ENCODE data around the gene COG4. TPM values are rescaled to one million over a fixed set of nuclear protein-coding genes. Genes with fewer than 3 reads are reported as not detected.

Gene COG4
- total and polyA plus RNA-seq, 9 donors: 27.4 to 46.5 (median 36.3) TPM

DNA sequence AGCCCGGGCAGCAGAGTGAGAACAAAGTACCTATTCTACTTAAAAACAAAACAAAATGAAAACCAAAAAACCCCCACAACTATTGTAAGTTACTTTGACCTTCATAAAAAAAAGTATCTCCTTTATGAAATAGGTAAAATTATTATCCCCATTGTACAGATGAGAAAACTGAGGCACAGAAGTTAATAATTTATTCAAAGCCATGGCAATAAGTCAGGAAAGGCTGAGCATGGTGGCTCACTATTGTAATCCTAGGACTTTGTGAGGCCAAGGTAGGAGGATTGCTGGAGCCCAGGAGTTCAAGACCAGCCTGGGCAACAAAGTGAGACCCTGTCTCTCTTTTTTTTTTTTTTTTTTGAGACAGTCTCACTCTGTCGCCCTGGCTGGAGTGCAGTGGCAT lies 38.5 kb downstream of the COG4 start:
- H3K27ac ChIP-seq: no peak overlapping the region
- no peaks in the 10 kb centered on the region for H3K4me1 ChIP-seq (ENCODE audit: insufficient read depth)
- TF ChIP-seq POLR2A (IDR thresholded peaks at IDR 0.05) (no peak), EP300 (IDR thresholded peaks at IDR 0.05) (no peak), CTCF (IDR thresholded peaks at IDR 0.05) (no peak)
- H3K27me3 ChIP-seq: no peaks in the 10 kb centered on the region
- WGBS, 3 donors: 70 to 92% (median 89%) methylated on average over 2 of the region's 2 CpGs
- no peak for DNase-seq
- no peaks in the 10 kb centered on the region for H3K9me3 ChIP-seq
- H3K36me3 ChIP-seq: no peaks in the 10 kb centered on the region
- intact Hi-C loops (cut with DNase I): no loop called here
- no peak overlapping the region for H3K4me3 ChIP-seq

- H3K4me3 ChIP-seq: no peak overlapping the region
- no peaks in the 10 kb centered on the region for H3K4me1 ChIP-seq (ENCODE audit: insufficient read depth)
- no peaks in the 10 kb centered on the region for H3K36me3 ChIP-seq
- H3K9me3 ChIP-seq: no peaks in the 10 kb centered on the region
- no peak for DNase-seq
- no peaks in the 10 kb centered on the region for H3K27me3 ChIP-seq
- H3K27ac ChIP-seq: no peak overlapping the region
- no peak for TF ChIP-seq CTCF (IDR thresholded peaks at IDR 0.05)
- no peak for TF ChIP-seq POLR2A (IDR thresholded peaks at IDR 0.05)
- WGBS, 3 donors: 75 to 81% (median 78%) methylated on average over 5 of the region's 5 CpGs
- intact Hi-C loops (cut with DNase I): no loop called here
Measured at GRCh38 chr16:70483426-70483825, 39.9 kb downstream of the COG4 start.

GRCh38 chr16:70482624-70483023 lies 40.7 kb downstream of the COG4 start:
- no peaks in the 10 kb centered on the region for H3K4me1 ChIP-seq (ENCODE audit: insufficient read depth)
- no peak overlapping the region for H3K4me3 ChIP-seq
- H3K27ac ChIP-seq: no peak overlapping the region
- no peak for DNase-seq
- intact Hi-C loops (cut with DNase I): no loop called here
- H3K27me3 ChIP-seq: no peaks in the 10 kb centered on the region
- H3K36me3 ChIP-seq: no peaks in the 10 kb centered on the region
- no peaks in the 10 kb centered on the region for H3K9me3 ChIP-seq
- 75 to 84% (median 82%) methylated on average over 5 of the region's 5 CpGs for WGBS, 3 donors
- TF ChIP-seq POLR2A (IDR thresholded peaks at IDR 0.05): no peak
- no peak for TF ChIP-seq CTCF (IDR thresholded peaks at IDR 0.05)
- TF ChIP-seq EP300 (IDR thresholded peaks at IDR 0.05): no peak

DNA sequence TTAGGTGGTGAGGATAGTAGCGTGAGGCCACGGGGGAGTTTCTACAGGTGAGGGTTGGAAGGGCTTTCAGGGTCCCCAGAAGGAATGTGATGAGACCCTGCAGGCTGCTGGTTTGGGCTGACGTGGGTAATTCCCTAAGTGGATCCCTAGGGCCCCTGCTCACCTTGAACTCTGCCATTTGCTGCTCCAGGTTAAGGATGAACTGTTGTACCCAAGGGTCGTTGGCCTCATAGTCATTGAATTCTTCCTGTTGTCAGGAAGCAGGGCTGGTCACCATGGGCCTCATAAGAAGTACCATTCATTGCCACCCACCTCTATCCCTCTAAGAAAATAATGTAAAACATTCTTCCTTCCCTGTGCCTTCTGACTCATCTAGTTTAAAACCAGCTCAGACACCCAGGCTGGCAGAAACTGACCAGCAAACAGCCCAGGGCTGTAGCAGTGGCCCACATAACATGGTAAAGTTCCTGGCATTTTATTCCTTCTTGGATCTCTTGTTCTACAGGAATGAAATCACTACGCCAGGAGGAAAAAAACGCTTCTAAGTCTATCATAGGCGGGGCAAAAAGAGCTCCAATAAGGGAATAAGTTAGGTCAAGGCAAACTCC lies 41.3 kb downstream of the COG4 start:
- no peaks in the 10 kb centered on the region for H3K4me1 ChIP-seq (ENCODE audit: insufficient read depth)
- DNase-seq: no peak
- 79 to 83% (median 82%) methylated on average over 7 of the region's 7 CpGs for WGBS, 3 donors
- no peak for TF ChIP-seq POLR2A (IDR thresholded peaks at IDR 0.05)
- no peak for TF ChIP-seq EP300 (IDR thresholded peaks at IDR 0.05)
- intact Hi-C loops (cut with DNase I): no loop called here
- no peaks in the 10 kb centered on the region for H3K9me3 ChIP-seq
- H3K36me3 ChIP-seq: no peaks in the 10 kb centered on the region
- H3K27me3 ChIP-seq: no peaks in the 10 kb centered on the region
- H3K27ac ChIP-seq: no peak overlapping the region
- no peak overlapping the region for H3K4me3 ChIP-seq

- H3K9me3 ChIP-seq: no peaks in the 10 kb centered on the region
- H3K4me3 ChIP-seq: no peak overlapping the region
- intact Hi-C loops (cut with DNase I): no loop called here
- H3K36me3 ChIP-seq: peaks cover 3% of the 10 kb centered on the region
- no peaks in the 10 kb centered on the region for H3K4me1 ChIP-seq (ENCODE audit: insufficient read depth)
- DNase-seq: no peak
- WGBS, 3 donors: 76 to 85% (median 78%) methylated on average over 15 to 17 of the region's 17 CpGs
- no peaks in the 10 kb centered on the region for H3K27me3 ChIP-seq
- no peak for TF ChIP-seq CTCF (IDR thresholded peaks at IDR 0.05)
- TF ChIP-seq POLR2A (IDR thresholded peaks at IDR 0.05): no peak
- no peak for TF ChIP-seq EP300 (IDR thresholded peaks at IDR 0.05)
- H3K27ac ChIP-seq: no peak overlapping the region
Measured at GRCh38 chr16:70480127-70481105, 42.9 kb downstream of the COG4 start.
